GM23338 (cell line): ENCODE results near the gene PPP1R12C.

ENCODE experiments used
- EZH2 ChIP-seq: fragments of 200-600 bp; sonication (generic); IDR thresholded peaks from one replicate; pipeline ENCODE4 v1.8.0; 2017; ENCODE audit warnings: antibody characterized with exemption, mild to moderate bottlenecking, low read depth; ENCODE audit not compliant: unreplicated experiment
- POLR2AphosphoS5 ChIP-seq: IDR thresholded peaks from 2 replicates; pipeline ENCODE4 v1.6.1; 2016; ENCODE audit warnings: antibody characterized with exemption, low read depth
- TF ChIP-seq, protein P1 (sequence below), 2 experiments: fragments of 200-600 bp in 1 of 2; sonication (generic) in 1 of 2; conservative IDR thresholded peaks; 2 replicates each; pipeline versions ENCODE4 v1.5.1 to v1.6.1; 2016 to 2017; ENCODE audit warnings: antibody characterized with exemption in 2 of 2, low read depth in 2 of 2, mild to moderate bottlenecking in 2 of 2, moderate library complexity in 1 of 2
- TF ChIP-seq, protein P2 (sequence below): IDR thresholded peaks from one replicate; pipeline ENCODE4 v1.6.1; 2018; ENCODE audit warnings: antibody characterized with exemption; ENCODE audit not compliant: unreplicated experiment

DNA sequence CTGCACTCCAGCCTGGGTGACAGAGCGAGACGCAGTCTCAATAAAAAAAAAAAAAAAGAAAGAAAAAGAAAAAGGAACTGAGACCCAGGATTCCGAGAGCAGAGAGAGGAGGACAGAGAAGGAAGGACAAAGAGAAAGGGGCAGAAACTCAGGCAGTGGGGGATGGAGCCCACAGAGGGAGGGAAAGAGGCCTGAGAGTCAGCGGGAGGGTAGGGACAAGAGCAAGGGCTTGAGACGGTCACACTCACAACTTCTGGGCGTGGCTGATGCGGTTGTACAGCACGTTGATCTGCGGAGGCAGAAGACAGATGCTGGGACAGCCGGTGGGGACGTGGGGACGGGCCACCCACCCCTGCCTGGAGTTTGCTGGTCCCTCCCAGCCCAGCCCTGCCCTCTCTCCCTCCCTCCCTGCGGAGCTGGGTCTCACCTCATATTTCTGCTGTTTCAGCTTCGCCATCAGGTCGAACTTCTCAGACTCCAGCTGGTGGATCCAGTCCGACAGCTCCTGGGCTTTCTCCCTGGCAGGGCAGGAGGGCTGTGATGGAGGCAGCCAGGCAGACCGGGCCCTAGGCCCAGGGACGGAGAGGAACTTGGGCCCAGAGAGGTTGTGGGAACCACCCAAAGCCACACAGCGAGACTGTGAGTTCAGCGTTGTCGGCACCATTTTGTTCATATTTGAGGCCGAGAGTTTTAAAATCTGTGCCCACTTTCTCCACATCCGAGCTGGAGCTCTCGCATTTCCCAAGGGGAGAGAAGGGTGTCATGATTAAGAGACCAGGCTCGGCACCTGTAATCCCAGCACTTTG lies 16.4 kb upstream of the PPP1R12C start:
- TF ChIP-seq, protein P1, sequence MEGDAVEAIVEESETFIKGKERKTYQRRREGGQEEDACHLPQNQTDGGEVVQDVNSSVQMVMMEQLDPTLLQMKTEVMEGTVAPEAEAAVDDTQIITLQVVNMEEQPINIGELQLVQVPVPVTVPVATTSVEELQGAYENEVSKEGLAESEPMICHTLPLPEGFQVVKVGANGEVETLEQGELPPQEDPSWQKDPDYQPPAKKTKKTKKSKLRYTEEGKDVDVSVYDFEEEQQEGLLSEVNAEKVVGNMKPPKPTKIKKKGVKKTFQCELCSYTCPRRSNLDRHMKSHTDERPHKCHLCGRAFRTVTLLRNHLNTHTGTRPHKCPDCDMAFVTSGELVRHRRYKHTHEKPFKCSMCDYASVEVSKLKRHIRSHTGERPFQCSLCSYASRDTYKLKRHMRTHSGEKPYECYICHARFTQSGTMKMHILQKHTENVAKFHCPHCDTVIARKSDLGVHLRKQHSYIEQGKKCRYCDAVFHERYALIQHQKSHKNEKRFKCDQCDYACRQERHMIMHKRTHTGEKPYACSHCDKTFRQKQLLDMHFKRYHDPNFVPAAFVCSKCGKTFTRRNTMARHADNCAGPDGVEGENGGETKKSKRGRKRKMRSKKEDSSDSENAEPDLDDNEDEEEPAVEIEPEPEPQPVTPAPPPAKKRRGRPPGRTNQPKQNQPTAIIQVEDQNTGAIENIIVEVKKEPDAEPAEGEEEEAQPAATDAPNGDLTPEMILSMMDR (conservative IDR thresholded peaks at IDR 0.05; ENCODE audit: low read depth in 2 of 2) = no peak
- TF ChIP-seq POLR2AphosphoS5 (no peak), EZH2 (no peak)
- TF ChIP-seq, protein P2, sequence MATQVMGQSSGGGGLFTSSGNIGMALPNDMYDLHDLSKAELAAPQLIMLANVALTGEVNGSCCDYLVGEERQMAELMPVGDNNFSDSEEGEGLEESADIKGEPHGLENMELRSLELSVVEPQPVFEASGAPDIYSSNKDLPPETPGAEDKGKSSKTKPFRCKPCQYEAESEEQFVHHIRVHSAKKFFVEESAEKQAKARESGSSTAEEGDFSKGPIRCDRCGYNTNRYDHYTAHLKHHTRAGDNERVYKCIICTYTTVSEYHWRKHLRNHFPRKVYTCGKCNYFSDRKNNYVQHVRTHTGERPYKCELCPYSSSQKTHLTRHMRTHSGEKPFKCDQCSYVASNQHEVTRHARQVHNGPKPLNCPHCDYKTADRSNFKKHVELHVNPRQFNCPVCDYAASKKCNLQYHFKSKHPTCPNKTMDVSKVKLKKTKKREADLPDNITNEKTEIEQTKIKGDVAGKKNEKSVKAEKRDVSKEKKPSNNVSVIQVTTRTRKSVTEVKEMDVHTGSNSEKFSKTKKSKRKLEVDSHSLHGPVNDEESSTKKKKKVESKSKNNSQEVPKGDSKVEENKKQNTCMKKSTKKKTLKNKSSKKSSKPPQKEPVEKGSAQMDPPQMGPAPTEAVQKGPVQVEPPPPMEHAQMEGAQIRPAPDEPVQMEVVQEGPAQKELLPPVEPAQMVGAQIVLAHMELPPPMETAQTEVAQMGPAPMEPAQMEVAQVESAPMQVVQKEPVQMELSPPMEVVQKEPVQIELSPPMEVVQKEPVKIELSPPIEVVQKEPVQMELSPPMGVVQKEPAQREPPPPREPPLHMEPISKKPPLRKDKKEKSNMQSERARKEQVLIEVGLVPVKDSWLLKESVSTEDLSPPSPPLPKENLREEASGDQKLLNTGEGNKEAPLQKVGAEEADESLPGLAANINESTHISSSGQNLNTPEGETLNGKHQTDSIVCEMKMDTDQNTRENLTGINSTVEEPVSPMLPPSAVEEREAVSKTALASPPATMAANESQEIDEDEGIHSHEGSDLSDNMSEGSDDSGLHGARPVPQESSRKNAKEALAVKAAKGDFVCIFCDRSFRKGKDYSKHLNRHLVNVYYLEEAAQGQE = no peak
